KOPT-K1 (cell line): ENCODE data around the gene XIRP2.

Source experiments
- H3K27ac ChIP-seq: fragments of 200-600 bp; sonication (generic); 2 replicates; pipeline ENCODE4 v1.5.1; 2016; ENCODE audit warnings: antibody characterized with exemption, mild to moderate bottlenecking, low read depth, low read length; ENCODE audit not compliant: poor library complexity, severe bottlenecking
- H3K36me3 ChIP-seq: fragments of 200-600 bp; sonication (generic); 2 replicates; pipeline ENCODE4 v1.5.1; 2017; ENCODE audit warnings: antibody characterized with exemption, mild to moderate bottlenecking, low read length, moderate library complexity; ENCODE audit not compliant: insufficient read depth
- H3K9me3 ChIP-seq: fragments of 200-600 bp; sonication (generic); 2 replicates; pipeline ENCODE4 v1.5.1; 2017; ENCODE audit warnings: antibody characterized with exemption, low read length, mild to moderate bottlenecking; ENCODE audit not compliant: insufficient read depth, poor library complexity, severe bottlenecking

The XIRP2 gene

DNA sequence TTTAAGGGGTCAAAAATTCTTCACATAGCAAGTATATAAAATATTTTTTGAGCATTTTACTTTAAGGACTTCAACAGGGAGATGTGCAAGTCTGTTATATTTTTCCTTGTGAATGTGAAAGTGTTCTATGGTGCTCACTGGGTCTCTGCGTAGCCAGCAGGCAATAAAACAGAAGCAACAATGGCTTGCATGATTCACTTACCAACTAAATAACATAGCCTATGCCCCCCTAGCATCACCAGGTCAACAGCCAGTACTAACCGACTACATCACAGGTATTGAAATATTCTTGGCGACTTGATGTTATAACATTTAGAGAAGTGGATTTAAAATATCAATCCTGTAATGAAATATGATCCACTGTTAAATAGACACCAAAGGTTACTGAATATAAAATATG is 398.9 kb downstream of the XIRP2 start:
- H3K27ac ChIP-seq, result no peak overlapping the region
- H3K9me3 ChIP-seq, result no peaks in the 10 kb centered on the region

GRCh38 chr2:167289651-167290410 is 401.6 kb downstream of the XIRP2 start:
- Histone ChIP-seq H3K9me3 (no peaks in the 10 kb centered on the region), H3K36me3 (no peaks in the 10 kb centered on the region), H3K27ac (no peak overlapping the region)

More for the DNA sequence above, 398.9 kb downstream of the XIRP2 start:
- no peaks in the 10 kb centered on the region for H3K36me3 ChIP-seq

DNA sequence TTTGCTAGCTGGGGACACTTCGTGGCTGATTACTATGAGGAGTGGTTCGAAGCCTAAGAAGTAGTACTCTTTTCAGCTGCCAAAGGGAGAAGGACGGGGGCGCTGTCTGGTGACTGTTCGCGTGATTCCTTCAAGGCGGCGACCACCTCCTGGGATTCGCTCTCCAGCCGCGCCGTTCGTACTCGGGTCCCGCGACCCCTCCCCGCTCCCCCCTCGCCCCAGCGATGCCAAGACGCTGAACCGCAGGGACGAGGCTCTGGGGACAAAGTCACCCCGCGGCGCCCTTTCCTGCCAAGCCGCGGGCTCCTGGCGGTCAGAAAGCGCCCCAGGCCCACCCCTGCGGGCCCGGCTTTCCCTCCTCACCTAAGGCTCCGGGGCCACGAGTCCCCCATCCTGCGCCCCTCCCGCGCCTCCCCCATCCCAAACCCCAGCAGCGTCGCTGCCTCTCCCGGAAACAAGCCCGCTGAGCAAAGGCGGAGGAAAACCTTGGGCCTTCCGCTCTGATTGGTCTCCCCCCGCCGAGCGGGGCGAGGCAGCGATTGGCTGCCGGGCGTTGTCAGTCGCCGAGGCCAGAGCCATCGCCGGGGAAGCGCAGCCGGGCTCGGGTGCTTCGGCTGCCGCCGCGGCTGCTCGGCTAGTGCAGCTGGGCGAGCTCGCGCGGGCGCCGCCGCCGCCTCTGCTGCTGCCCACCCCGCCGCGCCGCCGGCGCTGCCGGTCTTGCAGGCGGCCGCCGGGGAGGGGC is 404.3 kb downstream of the XIRP2 start, which contains the start of gene B3GALT1:
Gene B3GALT1, plus strand, starts transcription at position 572 of the 742 bp plus-strand sequence.
- Histone ChIP-seq H3K36me3 (no peaks in the 10 kb centered on the region), H3K9me3 (no peaks in the 10 kb centered on the region), H3K27ac (no peak within 1 kb of the TSS)

- H3K36me3 ChIP-seq, result no peaks in the 10 kb centered on the region
- no peaks in the 10 kb centered on the region for H3K9me3 ChIP-seq
- no peak overlapping the region for H3K27ac ChIP-seq
These were observed 405.0 kb downstream of the XIRP2 start for GRCh38 chr2:167293172-167293781.

GRCh38 chr2:167293943-167294775 is 405.9 kb downstream of the XIRP2 start:
- Histone ChIP-seq H3K27ac (no peak overlapping the region), H3K36me3 (no peaks in the 10 kb centered on the region), H3K9me3 (no peaks in the 10 kb centered on the region)

DNA sequence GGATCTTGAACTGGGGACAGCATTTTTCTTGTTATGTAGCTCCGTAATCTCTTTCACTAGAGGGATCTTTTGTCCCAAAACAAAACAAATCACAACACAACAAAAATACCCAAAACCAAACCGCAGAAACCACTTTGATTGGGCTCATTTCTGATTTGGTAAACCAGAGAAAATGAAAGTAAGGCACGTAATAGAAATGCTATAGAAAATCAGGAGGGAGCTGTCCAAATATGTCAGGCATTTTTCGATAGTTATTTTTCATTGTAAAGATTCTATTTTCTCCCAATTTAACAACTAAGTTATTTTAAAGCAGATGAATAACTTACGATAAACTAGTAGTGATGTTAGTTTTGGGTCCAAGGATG is 406.5 kb downstream of the XIRP2 start:
- Histone ChIP-seq H3K36me3 (no peaks in the 10 kb centered on the region), H3K27ac (no peak overlapping the region), H3K9me3 (no peaks in the 10 kb centered on the region)

- no peaks in the 10 kb centered on the region for H3K9me3 ChIP-seq
- H3K27ac ChIP-seq, result no peak overlapping the region
These were observed 409.0 kb downstream of the XIRP2 start for GRCh38 chr2:167297292-167297691.

DNA sequence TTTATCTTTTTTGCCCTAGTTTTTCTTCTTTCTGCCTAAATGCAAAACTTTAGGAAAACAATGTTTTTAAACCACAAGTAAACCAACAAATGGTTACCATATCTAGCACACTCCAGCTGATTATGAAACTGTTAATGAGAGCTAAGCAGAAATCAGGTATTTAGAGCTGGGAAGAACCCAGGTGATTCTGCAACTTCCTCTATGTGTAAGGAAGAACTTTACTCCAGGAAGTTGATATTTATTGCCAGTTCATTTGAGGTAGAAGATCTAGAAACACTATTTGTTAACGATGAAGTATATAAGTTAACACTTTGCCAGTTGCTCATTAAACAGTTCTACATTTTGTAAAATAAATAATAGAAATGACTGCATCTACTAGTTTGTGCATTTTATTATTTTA is 409.7 kb downstream of the XIRP2 start:
- Histone ChIP-seq H3K36me3 (no peaks in the 10 kb centered on the region), H3K27ac (no peak overlapping the region), H3K9me3 (no peaks in the 10 kb centered on the region)

More at GRCh38 chr2:167297292-167297691, 409.0 kb downstream of the XIRP2 start:
- H3K36me3 ChIP-seq, result no peaks in the 10 kb centered on the region
